Stimulated activated CD4-positive, alpha-beta T cell treated with anti-CD3 and anti-CD28 coated beads, Interleukin-2, amount 100 ng/mL, for 4 hours (primary cell): Measurements from ENCODE around the gene SPATA32.
"Not testable (repeated sequence)": the region's sequence is repeated elsewhere in the genome, so short reads cannot be mapped to it uniquely, and the experiment has no call there.

Experiments
- DNase-seq: peaks from one replicate; pipeline ENCODE4 v3.0.0-alpha.2; 2020; ENCODE audit warnings: low read depth

SPATA32 gene

DNA sequence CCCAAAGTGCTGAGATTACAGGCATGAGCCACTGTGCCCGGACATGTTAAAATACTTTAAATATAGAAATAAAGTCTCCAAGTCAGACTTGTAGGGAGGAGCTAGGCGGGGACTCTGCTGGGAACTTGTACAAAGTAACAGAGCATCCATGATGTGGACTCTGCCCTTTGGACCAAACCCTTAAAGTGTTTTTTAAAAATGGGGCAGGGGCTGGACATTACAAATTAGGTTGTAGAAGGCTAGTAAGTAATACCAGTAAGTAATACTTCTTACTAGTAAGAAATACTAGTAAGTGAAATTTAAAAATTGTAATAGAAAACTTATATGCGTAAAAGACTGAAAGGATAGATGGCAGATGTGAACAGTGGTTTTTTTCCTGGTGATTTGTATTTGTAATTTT is 9.7 kb upstream of the SPATA32 start:
- no peak for DNase-seq

DNA sequence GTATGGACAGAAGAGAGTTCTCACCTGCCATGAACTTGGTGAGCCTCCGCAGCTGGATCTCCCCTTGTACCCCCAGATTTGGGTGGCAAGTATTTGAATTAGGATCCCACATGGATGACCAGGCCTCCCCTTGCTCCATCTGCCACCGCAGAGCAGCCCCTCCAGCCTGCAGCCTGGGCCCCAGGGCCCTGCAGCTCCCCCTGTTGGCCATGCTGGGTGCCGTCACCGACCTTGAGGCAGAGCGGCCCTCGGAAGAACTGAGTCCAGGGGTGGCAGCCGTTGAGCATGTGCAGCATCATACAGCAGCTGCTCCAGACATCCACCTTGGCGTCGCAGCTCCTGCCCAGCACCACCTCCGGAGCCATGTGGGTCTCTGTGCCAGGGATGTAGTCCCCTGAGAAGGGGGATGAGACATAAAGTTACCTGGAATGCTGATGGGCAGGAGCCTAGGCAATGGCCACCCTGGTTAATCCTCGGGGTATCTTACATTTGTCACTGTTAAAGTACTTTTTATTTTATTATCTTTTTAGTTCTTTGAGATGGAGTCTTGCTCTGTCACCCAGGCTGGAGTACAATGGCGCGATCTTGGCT is 9.0 kb upstream of the SPATA32 start:
- DNase-seq = no peak

DNA sequence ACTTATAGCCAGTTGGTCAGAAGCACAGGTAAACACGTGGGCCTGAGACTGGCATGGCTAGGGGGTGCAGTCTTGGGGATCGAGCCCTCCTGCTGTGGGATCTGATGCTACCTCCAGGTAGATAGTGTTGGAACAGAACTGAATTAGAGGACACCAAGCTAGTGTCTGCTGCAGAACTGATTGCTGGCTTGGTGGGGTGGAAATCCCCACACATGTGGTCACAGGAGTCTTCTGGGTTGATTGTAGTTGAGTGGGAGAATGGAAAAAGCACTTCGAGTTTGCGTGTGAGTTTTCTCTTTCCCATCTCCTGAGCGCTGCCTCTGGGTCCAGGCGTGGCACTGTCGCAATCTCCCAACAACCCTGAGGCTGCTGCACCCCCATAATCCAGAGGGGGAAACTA is 8.0 kb upstream of the SPATA32 start:
- no peak for DNase-seq

DNA sequence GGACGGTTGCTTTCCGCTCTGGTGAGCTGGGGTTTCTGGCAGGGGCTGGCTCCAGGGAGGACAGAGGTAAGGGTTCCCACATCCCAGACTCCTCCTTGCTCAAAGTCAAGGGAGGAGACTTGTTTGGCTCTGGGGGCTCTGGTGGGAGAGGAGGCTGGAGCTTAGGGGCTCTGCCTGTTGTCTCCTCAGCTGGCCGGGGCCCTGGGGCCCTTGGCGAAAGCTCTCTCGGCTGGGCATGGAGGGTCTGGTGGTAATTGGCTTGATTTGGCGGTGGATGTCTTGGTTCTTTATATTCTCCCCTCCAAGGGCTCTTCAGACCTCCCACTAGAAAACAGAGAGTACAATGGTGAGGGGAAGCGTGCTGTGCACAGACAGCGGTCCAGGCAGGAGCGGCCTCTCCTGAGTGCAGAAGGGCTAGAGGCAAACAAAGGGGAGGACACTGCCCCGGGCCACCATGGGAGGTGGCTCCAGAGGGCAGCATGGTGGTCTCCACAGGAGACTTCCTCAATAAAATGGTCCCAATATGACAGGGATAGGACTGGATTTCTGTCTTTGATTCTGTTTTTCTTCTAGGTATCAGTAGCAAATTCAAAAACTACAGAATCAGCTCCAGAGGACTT is 5.7 kb upstream of the SPATA32 start:
- no peak for DNase-seq

DNA sequence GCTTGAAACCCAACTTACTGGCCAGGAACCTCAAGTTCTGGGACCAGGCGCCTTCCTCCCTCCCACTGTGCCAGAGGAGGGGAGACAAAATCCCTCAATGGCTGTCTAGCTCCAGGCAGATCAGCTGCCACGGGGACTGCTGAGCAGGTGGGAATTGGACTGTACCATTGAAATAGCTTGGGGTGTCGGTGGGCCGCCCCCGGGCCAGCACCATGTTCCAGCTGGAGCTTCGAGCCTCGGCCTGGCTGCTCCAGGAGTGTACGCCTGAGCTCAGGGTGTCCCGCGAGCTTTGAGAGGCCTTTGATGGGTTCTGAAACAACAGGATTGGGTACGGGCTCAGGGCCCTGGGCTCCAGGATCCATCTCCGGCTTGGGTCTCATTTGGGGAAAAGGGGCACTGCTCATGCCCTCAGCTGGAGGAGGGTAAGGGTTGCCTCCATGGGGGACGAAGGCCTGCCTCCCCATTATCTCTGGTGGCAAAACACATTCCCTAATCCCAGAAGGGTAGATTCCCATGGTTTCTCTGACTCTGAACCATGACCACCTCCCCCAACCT is 4.6 kb upstream of the SPATA32 start:
- no peak for DNase-seq

DNA sequence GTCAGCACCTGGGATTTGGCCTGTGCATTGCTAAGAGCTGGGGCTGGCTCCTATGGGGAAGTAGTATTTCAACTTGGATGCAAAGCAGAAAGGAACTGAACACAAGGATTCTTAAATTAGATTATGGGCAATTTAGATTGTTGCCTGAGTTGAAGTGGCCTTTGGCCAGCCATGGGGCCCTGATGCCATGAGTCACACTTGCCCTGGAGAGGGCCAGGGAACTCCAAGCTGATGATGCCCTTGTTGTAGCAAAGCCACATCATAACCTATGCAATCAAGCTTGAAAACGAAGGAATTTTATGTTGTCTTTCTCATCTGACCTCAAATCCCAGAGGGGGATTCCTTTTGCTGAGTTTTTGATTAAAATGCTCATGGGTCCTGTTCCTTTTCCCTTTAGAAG is 3.9 kb upstream of the SPATA32 start:
- no peak for DNase-seq

DNA sequence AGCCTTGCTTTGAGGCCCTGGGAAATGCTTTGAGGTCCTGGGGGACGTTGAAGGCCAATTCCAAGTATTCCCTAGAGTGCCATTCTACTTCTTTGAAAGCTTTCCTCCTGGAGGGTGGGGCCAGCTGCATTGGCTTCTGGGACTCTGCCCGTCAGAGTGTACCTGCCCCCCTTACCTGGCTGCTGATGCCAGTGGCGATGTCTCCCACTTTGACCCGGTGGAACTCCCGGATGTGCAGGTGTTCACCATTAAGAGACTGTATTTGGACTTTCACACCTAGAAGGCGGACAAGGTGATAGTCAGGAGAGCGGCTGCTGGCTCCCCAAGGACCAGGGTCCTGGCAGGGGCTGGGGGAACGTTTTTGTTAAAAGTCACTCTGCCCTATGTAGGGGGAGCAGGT is 3.1 kb upstream of the SPATA32 start:
- DNase-seq = no peak

DNA sequence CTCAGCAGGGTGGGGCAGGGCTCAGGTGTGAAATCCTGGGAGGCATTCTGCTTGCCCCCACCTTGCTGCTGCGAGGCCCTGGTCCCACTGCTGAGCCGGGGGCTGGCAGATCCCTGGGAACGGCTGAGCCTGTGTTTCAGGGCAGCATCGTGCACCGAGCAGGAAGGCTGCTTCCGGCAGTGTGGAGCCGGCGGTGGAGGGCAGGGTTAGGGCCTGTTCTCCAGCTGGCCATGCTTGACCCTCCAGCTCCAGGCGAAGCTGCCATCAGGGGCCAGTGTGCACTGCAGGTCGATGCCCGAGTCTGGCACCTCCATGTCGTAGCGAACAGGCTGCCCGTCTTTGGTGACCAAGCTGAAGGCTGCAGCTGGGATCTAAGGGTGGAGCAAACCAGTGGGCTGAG is 2.5 kb upstream of the SPATA32 start:
- DNase-seq = no peak

DNA sequence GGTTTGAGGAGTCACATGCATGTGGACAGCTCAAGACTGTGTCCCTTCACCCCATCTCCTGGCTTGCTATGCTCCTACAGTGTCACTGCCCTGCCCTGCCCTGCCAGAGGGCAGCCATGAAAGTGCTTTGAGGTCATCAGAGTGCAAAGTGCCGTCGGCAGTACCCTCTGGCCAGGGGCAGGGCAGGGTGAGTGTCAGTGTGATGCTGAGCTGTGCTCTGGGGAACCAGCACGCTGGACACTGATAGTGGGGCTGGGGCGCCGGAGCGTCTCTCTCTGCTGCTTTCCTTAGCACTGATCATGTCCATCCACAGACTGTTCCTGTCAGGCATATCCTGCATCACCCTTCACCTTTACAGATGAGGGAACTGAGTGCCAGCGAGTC is 1.6 kb upstream of the SPATA32 start:
- no peak for DNase-seq

DNA sequence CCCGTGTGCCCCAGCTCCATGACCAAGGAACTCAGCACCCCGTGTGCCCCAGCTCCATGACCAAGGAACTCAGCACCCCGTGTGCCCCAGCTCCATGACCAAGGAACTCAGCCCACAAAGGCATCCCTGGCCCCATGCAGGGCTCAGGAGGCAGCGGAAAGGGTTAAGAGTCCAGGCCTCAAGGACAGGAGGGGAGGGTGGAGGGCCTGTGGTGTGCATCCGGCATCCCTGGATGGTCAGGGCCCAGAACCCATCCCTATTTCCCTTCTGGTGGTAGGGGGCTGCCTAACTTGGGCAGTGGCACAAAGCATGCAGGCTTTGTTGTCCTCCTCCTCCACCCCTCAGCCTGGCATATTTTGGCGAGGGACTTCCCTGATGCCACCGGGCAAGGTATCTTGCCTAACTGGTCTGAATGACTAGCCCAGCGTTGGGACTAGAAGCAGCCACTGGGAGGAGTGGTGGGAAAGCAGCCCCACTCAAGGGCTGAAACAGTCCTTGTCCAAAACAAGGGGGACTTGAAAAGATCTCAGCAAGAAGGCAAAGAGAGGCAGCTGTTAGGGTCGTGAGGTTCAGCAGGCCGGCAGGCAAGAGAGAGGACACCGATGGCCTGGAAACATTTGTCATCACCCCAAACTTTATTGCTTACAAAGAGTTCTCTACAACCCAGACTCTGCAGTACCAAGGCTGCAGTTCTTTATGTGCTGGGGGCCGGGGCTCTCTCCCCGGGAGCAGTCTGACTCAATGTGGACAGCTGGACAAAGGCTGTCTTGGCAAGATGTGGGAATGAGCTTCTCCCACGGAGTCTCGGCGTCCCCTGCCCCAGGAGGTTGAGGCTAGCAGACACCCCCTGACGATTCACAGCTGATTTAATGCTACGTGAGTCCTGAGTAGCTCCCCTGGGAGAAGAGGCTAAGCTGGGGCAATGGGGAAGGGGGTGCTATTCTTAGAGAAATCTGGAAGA is 902 bp upstream of the SPATA32 start:
- no peak for DNase-seq

DNA sequence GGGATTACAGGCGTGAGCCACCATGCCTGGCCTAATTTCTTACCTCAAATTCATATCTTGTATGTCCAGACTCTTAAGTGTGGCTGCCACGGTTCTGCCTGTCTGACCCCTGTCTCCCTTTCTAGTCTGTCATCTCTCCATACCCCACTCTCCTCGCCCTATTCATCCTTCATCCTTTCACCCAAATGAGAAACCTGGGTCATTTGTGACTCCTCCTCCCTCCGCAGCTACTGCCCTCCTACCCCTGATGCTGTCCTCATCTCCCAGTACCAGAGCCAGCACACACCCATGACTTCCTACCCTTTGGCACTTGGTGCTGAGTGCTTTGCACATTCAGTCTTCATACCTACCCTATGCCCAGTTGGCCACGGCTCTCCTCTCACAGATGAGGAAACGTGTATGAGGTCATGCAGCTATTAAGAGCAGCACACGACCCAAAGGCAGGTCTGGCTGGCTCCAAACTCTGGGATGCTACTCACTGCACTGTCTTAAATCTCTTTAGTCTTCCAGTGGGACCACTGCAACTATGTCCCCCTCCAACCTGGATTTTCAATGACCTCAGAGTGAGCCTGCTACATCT is 1.6 kb downstream of the SPATA32 start:
- DNase-seq = no peak

DNA sequence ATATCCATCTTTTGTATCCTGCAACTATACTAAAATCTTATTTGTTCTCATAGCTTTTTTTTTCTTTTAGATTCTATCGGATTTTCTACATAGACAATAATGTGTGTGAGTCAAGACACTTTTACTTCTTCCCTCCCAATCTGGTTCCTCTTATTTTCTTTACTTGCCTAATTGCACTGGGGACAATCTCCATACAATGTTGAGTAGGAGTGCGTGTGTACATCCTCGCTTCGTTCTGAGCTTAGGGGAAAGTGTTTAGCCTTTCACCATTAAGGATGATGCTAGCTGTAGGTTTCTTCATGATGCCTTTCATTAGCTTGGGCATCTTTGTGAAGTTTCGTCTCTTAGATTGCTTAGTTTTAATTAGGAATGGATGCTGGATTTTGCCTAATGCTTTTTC is 2.9 kb downstream of the SPATA32 start:
- DNase-seq = no peak

DNA sequence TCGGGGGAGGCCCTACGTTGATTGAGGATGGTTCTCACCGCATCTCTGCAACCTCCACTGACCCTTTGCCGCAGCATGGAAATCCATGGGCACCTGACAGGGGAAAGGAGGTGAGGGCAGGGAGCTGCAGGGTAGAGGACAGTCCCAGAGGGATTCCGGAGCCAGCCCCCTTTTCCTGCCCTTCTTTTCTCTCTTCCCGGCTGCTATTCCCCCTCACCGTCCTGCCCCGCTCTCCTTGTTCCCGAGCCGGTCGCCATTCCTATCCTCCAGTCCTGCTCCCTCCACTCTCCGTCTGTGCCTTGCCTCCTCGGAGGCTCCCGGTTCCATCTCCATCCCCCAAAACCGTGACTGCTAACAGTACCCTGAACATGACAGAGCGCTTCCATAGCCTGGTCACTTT is 4.8 kb downstream of the SPATA32 start:
- no peak for DNase-seq

DNA sequence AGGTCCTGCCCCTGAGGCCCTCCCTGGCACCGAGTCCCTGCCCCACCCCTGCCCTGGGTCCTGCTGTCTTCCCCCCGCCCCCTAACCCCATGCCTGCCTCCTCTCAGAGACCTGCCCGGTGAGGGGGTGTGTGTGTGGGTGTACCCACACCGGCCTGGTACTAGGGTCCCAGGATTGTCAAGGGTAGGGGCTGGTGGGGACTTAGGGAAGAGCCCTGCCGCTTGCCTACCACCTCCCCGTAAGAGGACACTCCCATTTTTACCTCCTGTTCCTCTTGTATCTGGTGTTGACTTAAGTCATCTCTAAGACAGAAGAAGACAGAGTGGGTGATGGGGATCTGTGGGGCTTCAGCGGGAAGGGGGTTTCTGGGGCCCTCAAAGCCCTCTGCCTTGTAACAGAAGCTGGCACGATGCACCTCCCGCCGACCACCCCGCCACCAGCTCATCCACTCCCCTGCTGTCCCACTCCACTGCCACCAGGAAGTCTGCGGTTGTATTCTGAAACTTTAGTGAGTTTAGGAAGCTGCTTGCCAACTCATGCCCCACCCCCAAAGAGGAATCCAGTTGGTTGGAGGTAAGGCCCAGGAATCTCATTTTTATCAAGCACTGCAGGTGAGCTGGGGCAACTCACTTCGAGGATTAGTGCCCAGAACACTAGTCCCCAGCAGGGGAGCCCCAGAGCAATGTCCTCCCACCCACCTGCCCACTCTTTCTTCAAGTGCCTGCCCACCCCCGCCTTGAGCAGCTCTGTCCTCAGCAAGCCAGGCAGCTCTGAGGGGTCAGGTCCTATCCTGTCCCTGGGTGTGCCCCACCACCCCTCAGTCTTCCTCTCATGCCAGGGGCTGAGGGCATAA is 5.6 kb downstream of the SPATA32 start:
- DNase-seq = no peak

DNA sequence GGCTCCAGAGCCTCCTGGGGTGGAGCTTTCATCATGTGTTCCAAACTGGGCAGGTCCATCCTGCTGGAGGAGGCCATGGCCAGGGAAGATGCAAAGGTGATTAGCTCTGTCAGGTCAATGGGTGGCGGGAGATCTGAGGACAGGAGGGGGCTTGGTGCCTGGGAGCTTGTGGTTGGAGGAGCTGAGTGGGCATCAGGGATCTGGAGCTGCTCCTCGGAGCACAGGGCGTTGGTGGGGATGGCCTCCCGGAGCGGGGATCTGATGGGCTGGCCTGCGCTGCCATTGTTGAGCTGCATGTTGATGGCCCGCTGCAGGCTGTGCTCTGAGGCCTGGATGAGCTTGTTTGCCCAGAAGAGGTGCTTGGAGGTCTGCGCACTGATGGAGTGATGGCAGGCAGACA is 6.5 kb downstream of the SPATA32 start:
- DNase-seq = no peak

DNA sequence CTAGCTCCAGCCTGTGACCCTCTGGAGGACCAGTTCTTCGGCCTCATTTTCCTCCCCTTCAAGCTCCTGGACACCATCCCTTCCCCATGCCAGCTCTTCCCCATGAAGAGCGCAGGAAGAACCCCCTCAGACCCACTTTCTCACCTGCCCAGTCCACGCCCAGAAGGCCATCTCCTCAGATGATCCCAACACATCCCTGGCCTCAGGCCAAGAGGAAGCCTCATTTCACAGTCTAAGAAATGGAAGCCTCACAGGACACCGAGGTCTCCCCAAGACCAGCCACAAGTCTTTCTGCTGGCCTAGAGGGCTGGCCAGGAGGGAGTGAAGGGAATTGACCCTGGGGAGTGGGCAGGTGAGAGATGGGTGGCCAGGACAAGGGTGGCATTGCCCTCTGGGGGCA is 8.0 kb downstream of the SPATA32 start:
- DNase-seq = no peak

DNA sequence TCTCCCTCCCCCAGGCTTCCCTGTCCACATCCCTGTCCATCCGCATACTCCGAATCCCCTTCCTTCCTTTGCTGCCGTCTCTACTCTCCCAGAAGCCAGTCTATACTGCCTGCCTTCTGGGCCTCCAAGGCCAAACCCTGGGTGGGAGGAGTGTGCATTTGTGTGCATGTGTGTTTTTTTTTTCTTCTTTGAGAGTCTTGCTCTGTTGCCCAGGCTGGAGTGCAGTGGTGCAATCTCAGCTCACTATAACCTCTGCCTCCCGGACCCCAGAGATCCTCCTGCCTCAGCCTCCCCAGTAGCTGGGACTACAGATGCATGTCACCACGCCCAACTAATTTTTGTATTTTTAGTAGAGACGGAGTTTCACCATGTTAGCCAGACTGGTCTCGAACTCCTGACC is 8.7 kb downstream of the SPATA32 start:
- DNase-seq = not testable (repeated sequence)

DNA sequence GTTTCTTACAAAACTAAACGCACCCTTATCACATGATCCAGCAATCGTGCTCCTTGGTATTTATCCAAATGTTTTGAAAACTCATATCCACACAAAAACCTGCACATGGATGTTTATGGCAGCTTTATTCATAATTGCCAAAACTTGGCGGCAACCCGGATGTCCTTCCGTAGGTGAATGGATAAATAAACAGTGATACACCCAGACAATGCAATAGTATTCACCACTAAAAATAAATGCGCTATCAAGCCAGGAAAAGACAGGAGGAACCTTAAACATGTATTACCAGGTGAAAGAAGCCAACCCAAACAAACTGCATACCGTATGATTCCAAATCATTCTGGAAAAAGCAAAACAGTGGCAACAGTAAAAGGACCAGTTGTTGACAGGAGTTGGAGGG is 10.0 kb downstream of the SPATA32 start:
- no peak for DNase-seq

DNA sequence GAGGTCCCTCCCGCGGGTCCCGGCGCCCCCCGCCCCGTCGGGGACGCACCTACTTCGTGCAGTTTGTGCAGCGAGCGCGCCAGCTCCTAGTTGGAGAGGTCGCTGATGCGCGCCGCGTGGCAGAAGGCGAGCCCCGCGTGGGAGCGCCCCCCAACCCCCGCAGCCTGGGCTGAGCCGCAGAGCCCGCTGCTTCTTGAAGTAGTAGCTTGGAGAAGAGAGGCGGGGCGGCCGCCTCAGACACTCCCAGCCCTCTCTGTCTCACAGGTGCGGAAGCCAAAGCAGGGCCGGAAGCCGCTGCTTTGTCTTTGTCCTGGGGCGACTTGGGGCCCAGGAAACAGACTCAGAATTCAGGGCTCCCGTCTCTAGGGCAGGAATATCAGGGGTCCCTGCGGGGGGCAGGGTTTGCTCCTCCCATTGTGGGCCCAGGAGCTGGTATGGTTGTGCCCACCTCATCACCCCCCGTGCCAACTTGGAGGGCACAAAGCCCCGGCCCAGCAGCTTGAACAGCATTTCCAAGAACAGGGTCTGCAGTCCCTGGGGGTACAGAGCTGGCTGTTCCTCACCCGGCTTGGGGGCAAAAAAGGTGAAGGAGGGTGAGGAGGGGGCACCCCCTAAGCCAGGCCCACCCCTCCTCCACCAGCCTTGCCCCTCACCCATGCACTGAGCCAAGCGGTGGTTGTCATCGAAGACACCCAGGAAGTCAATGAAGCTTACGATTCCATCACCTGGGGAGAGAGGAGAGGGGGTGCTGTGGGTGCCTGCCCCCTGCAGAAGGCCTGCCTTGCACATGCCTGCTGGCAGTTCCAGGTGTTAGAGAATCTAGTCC is 13.5 kb downstream of the SPATA32 start:
- peak; percentile 84 for DNase-seq

DNA sequence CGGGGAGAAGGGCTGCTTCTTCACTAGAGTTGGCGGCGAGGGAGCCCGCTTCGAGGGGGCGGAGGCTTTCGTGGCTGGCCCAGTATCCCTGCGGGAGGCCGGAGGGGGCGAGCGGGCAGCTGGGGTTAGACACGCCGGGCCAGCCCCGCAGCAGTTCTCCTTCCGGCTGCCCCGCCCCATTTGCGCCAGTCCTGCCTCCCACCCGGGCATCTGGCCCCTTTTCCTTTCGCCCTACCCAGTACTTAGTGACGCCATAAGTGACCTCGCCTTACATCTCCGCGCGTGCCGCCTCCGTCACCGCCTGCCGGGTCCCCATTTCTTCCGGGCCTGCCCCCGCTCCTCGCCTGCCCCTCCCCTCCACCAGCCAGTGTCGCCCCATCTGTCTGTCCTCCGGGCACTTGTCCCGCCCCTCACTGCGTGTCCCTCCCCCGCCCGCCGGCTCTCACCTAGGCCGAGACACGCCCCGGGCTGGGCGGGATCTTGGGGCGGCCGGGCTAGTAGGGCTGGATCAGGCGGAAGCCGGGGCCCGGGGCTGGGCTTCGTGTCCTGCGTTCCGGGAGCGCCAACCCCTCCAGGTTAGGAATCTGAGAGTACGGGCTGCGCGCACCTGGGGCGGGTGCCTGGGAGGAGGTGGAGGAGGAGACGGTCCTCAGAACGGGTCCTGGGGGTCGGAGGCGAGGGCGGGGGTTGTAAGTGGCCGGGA is 14.3 kb downstream of the SPATA32 start:
- peak; percentile 93 for DNase-seq
